SU-DHL-6 (cell line): Measurements from ENCODE around the gene SLC22A23.

Experiments used
- EZH2phosphoT487 ChIP-seq: fragments of 200-600 bp; sonication (generic), shearing (Covaris generic); conservative IDR thresholded peaks from 2 replicates; pipeline ENCODE4 v1.6.1; 2018; ENCODE audit warnings: mild to moderate bottlenecking, antibody characterized with exemption, low read length, moderate library complexity, mixed read lengths
- TF ChIP-seq, protein P1 (sequence below): fragments of 200-600 bp; sonication (generic); IDR thresholded peaks from one replicate; pipeline ENCODE4 v1.5.1; 2017; ENCODE audit warnings: antibody characterized with exemption, mild to moderate bottlenecking, low read length, moderate library complexity; ENCODE audit not compliant: insufficient read depth, poor library complexity, severe bottlenecking

DNA sequence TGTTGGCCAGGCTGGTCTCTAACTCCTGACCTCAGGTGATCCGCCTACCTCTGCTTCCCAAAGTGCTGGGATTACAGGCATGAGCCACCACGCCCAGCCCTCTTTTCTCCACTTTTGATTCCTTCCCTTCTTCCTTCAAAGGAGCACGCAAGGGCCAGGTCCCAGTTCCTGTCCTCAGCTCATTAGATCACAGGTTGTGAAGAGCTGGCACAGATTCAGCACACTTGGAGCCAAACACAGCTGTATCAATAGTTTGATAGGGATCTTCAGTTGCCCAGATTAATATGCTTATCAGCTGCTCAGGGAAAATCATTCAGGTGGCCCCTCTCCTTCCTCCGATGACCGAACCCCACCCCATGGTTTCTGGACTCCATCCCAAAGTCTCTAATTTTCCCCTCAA is 14.4 kb upstream of the SLC22A23 start:
- TF ChIP-seq, protein P1, sequence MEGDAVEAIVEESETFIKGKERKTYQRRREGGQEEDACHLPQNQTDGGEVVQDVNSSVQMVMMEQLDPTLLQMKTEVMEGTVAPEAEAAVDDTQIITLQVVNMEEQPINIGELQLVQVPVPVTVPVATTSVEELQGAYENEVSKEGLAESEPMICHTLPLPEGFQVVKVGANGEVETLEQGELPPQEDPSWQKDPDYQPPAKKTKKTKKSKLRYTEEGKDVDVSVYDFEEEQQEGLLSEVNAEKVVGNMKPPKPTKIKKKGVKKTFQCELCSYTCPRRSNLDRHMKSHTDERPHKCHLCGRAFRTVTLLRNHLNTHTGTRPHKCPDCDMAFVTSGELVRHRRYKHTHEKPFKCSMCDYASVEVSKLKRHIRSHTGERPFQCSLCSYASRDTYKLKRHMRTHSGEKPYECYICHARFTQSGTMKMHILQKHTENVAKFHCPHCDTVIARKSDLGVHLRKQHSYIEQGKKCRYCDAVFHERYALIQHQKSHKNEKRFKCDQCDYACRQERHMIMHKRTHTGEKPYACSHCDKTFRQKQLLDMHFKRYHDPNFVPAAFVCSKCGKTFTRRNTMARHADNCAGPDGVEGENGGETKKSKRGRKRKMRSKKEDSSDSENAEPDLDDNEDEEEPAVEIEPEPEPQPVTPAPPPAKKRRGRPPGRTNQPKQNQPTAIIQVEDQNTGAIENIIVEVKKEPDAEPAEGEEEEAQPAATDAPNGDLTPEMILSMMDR, result no peak
- TF ChIP-seq EZH2phosphoT487, result no peak
